GM21786 (cell line): ENCODE measurements around the gene RAC2.

Experiments
- ATAC-seq: cut with Tn5 transposase; IDR thresholded peaks from one replicate; pipeline ENCODE4 v1.9.1; 2021; ENCODE audit not compliant: unreplicated experiment

The RAC2 gene

GRCh38 chr22:37222440-37222971 lies 21.6 kb downstream of the RAC2 start:
- ATAC-seq = no peak

GRCh38 chr22:37221424-37222333 lies 22.4 kb downstream of the RAC2 start:
- no peak for ATAC-seq

- no peak for ATAC-seq
Measured at GRCh38 chr22:37220543-37220981, 23.5 kb downstream of the RAC2 start.

GRCh38 chr22:37219533-37219932 lies 24.5 kb downstream of the RAC2 start:
- no peak for ATAC-seq

GRCh38 chr22:37218771-37219411 lies 25.2 kb downstream of the RAC2 start:
- ATAC-seq = peak; percentile 87

- no peak for ATAC-seq
Measured at GRCh38 chr22:37218399-37218770, 25.7 kb downstream of the RAC2 start.

- no peak for ATAC-seq
Measured at GRCh38 chr22:37215890-37216289, 28.2 kb downstream of the RAC2 start.

GRCh38 chr22:37214731-37215030 lies 29.4 kb downstream of the RAC2 start:
- no peak for ATAC-seq

- ATAC-seq = no peak
Measured at GRCh38 chr22:37213941-37214730, 29.9 kb downstream of the RAC2 start.

- no peak for ATAC-seq
Measured at GRCh38 chr22:37213218-37213855, 30.7 kb downstream of the RAC2 start.

- no peak for ATAC-seq
Measured at GRCh38 chr22:37212174-37212906, 31.7 kb downstream of the RAC2 start, which contains the start of gene SSTR3. TSS of gene SSTR3 (minus strand) at chr22:37212477. CDS start at chr22:37207803, 4,674 bp downstream.

- ATAC-seq = no peak
Measured at GRCh38 chr22:37211866-37212173, 32.2 kb downstream of the RAC2 start.

- ATAC-seq = no peak
Measured at GRCh38 chr22:37211075-37211865, 32.8 kb downstream of the RAC2 start.

- no peak for ATAC-seq
Measured at GRCh38 chr22:37210041-37210803, 33.8 kb downstream of the RAC2 start.

- ATAC-seq = no peak
Measured at GRCh38 chr22:37209140-37209845, 34.8 kb downstream of the RAC2 start.

- ATAC-seq = no peak
Measured at GRCh38 chr22:37208401-37209139, 35.5 kb downstream of the RAC2 start.

- no peak for ATAC-seq
Measured at GRCh38 chr22:37207981-37208380, 36.1 kb downstream of the RAC2 start.
